GM21423 (cell line): ENCODE results near the gene VPS13D.
A peak's percentile ranks its signal among the peaks of the same experiment; 100 is the strongest.
"Not testable (repeated sequence)": the region's sequence is repeated elsewhere in the genome, so short reads cannot be mapped to it uniquely, and the experiment has no call there.

Experiments
- ATAC-seq: cut with Tn5 transposase; IDR thresholded peaks from one replicate; pipeline ENCODE4 v1.9.1; 2021; ENCODE audit warnings: mild to moderate bottlenecking, moderate library complexity; ENCODE audit not compliant: unreplicated experiment

VPS13D gene

GRCh38 chr1:12196641-12197482, 33.0 kb upstream of the VPS13D start:
- no peak for ATAC-seq

GRCh38 chr1:12197483-12197880, 32.3 kb upstream of the VPS13D start:
- no peak for ATAC-seq

GRCh38 chr1:12200208-12200607, 29.6 kb upstream of the VPS13D start:
- ATAC-seq = no peak

GRCh38 chr1:12201352-12202189, 28.3 kb upstream of the VPS13D start:
- ATAC-seq = no peak

GRCh38 chr1:12202190-12202497, 27.7 kb upstream of the VPS13D start:
- no peak for ATAC-seq

- no peak for ATAC-seq
Measured at GRCh38 chr1:12202577-12202976, 27.3 kb upstream of the VPS13D start.

- ATAC-seq = no peak
Measured at GRCh38 chr1:12203216-12204007, 26.4 kb upstream of the VPS13D start.

GRCh38 chr1:12204140-12204539, 25.7 kb upstream of the VPS13D start:
- ATAC-seq = no peak

GRCh38 chr1:12204754-12205658, 24.8 kb upstream of the VPS13D start:
- ATAC-seq = no peak

- ATAC-seq = no peak
Measured at GRCh38 chr1:12206238-12206637, 23.6 kb upstream of the VPS13D start.

- ATAC-seq = no peak
Measured at GRCh38 chr1:12206792-12207424, 22.9 kb upstream of the VPS13D start.

- no peak for ATAC-seq
Measured at GRCh38 chr1:12208271-12208670, 21.6 kb upstream of the VPS13D start.

GRCh38 chr1:12208764-12209494, 20.9 kb upstream of the VPS13D start:
- ATAC-seq = peak; percentile 46

- ATAC-seq = no peak
Measured at GRCh38 chr1:12209495-12209832, 20.4 kb upstream of the VPS13D start.

GRCh38 chr1:12215118-12215961, 14.5 kb upstream of the VPS13D start:
- ATAC-seq = no peak

- ATAC-seq = no peak
Measured at GRCh38 chr1:12219800-12220199, 10.0 kb upstream of the VPS13D start.

GRCh38 chr1:12220890-12221289, 8.9 kb upstream of the VPS13D start:
- ATAC-seq = no peak

- not testable (repeated sequence) for ATAC-seq
Measured at GRCh38 chr1:12222700-12223099, 7.1 kb upstream of the VPS13D start.
